ENCODE measurements around the gene ELFN1.

ELFN1 gene

GRCh38 chr7:1690359-1690958 is 20.4 kb downstream of the ELFN1 start:
- DNase-seq = no peak
- peaks cover 31% of the 10 kb centered on the region for H3K36me3 ChIP-seq (ENCODE audit: insufficient read depth, low read length)
- H2AFZ ChIP-seq (ENCODE audit: low read depth, low read length) = no peak overlapping the region
- no peaks in the 10 kb centered on the region for H3K4me1 ChIP-seq (ENCODE audit: insufficient read depth, low read length)
- TF ChIP-seq, protein P1, sequence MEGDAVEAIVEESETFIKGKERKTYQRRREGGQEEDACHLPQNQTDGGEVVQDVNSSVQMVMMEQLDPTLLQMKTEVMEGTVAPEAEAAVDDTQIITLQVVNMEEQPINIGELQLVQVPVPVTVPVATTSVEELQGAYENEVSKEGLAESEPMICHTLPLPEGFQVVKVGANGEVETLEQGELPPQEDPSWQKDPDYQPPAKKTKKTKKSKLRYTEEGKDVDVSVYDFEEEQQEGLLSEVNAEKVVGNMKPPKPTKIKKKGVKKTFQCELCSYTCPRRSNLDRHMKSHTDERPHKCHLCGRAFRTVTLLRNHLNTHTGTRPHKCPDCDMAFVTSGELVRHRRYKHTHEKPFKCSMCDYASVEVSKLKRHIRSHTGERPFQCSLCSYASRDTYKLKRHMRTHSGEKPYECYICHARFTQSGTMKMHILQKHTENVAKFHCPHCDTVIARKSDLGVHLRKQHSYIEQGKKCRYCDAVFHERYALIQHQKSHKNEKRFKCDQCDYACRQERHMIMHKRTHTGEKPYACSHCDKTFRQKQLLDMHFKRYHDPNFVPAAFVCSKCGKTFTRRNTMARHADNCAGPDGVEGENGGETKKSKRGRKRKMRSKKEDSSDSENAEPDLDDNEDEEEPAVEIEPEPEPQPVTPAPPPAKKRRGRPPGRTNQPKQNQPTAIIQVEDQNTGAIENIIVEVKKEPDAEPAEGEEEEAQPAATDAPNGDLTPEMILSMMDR (IDR thresholded peaks at IDR 0.05; ENCODE audit: borderline replicate concordance, extremely low read depth, low read length, poor library complexity, severe bottlenecking) = no peak
- no peak for TF ChIP-seq EZH2 (IDR thresholded peaks at IDR 0.05; ENCODE audit: borderline replicate concordance, low read depth, low read length, severe bottlenecking)
- H3K9me3 ChIP-seq (ENCODE audit: insufficient read depth, low read length, severe bottlenecking) = no peaks in the 10 kb centered on the region
- H3K79me2 ChIP-seq (ENCODE audit: insufficient read depth, low read length) = peaks cover 8% of the 10 kb centered on the region; the same call in 1 of the 2 replicates
- H4K20me1 ChIP-seq (ENCODE audit: insufficient read depth, low read length) = peaks cover 29% of the 10 kb centered on the region
- no peak for ATAC-seq (ENCODE audit: insufficient read depth, low read depth)
- no peak overlapping the region for H3K4me3 ChIP-seq (ENCODE audit: low read depth in 1 of 2, low read length in 2 of 2)
- H3K4me2 ChIP-seq (ENCODE audit: insufficient read depth, low read length) = no peak overlapping the region
- H3K9ac ChIP-seq (ENCODE audit: low read depth, low read length) = no peak overlapping the region
- H3K27me3 ChIP-seq (ENCODE audit: insufficient read depth, low read length, poor library complexity) = no peaks in the 10 kb centered on the region
- no peak overlapping the region for H3K27ac ChIP-seq (ENCODE audit: low read length)

DNA sequence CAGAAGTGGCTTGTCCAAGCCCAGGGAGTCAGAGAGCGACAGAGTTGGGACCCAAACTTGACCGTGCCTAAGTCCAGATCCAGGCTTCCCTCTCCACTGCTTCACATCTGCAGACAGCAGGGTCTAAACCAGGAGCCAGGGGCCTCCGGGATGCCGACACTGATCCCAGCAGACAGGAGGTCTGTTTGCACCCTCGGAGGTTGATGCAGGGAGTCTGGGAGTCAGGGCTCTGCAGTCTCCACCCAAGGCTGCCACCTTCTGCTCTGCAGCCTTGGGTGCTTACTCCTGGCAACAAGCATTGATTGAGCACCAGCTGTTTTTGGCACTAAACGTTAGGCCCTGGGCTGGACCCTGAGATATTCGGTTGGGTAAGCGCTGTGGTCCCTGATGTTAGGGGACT is 21.0 kb downstream of the ELFN1 start:
- TF ChIP-seq, protein P1 (IDR thresholded peaks at IDR 0.05; ENCODE audit: borderline replicate concordance, extremely low read depth, low read length, poor library complexity, severe bottlenecking) = no peak
- TF ChIP-seq EZH2 (IDR thresholded peaks at IDR 0.05; ENCODE audit: borderline replicate concordance, low read depth, low read length, severe bottlenecking) = no peak
- no peaks in the 10 kb centered on the region for H3K4me1 ChIP-seq (ENCODE audit: insufficient read depth, low read length)
- no peak overlapping the region for H3K27ac ChIP-seq (ENCODE audit: low read length)
- no peak overlapping the region for H3K9ac ChIP-seq (ENCODE audit: low read depth, low read length)
- DNase-seq = no peak
- no peak overlapping the region for H3K4me3 ChIP-seq (ENCODE audit: low read depth in 1 of 2, low read length in 2 of 2)
- ATAC-seq (ENCODE audit: insufficient read depth, low read depth) = no peak
- H3K4me2 ChIP-seq (ENCODE audit: insufficient read depth, low read length) = no peak overlapping the region
- peaks cover 8% of the 10 kb centered on the region; the same call in 1 of the 2 replicates for H3K79me2 ChIP-seq (ENCODE audit: insufficient read depth, low read length)
- no peaks in the 10 kb centered on the region for H3K9me3 ChIP-seq (ENCODE audit: insufficient read depth, low read length, severe bottlenecking)
- H3K36me3 ChIP-seq (ENCODE audit: insufficient read depth, low read length) = peaks cover 31% of the 10 kb centered on the region
- H4K20me1 ChIP-seq (ENCODE audit: insufficient read depth, low read length) = peaks cover 29% of the 10 kb centered on the region
- no peaks in the 10 kb centered on the region for H3K27me3 ChIP-seq (ENCODE audit: insufficient read depth, low read length, poor library complexity)
- no peak overlapping the region for H2AFZ ChIP-seq (ENCODE audit: low read depth, low read length)

- no peaks in the 10 kb centered on the region for H3K9me3 ChIP-seq (ENCODE audit: insufficient read depth, low read length, severe bottlenecking)
- no peaks in the 10 kb centered on the region for H3K27me3 ChIP-seq (ENCODE audit: insufficient read depth, low read length, poor library complexity)
- no peak overlapping the region for H3K4me3 ChIP-seq (ENCODE audit: low read depth in 1 of 2, low read length in 2 of 2)
- H2AFZ ChIP-seq (ENCODE audit: low read depth, low read length) = no peak overlapping the region
- H3K27ac ChIP-seq (ENCODE audit: low read length) = no peak overlapping the region
- DNase-seq (no peak), ATAC-seq (ENCODE audit: insufficient read depth, low read depth) (no peak)
- H3K9ac ChIP-seq (ENCODE audit: low read depth, low read length) = no peak overlapping the region
- peaks cover 31% of the 10 kb centered on the region for H3K36me3 ChIP-seq (ENCODE audit: insufficient read depth, low read length)
- peaks cover 8% of the 10 kb centered on the region; the same call in 1 of the 2 replicates for H3K79me2 ChIP-seq (ENCODE audit: insufficient read depth, low read length)
- peaks cover 33% of the 10 kb centered on the region; the same call in 1 of the 2 replicates for H4K20me1 ChIP-seq (ENCODE audit: insufficient read depth, low read length)
- no peak for TF ChIP-seq EZH2 (IDR thresholded peaks at IDR 0.05; ENCODE audit: borderline replicate concordance, low read depth, low read length, severe bottlenecking)
- TF ChIP-seq, protein P1 (IDR thresholded peaks at IDR 0.05; ENCODE audit: borderline replicate concordance, extremely low read depth, low read length, poor library complexity, severe bottlenecking) = no peak
- no peaks in the 10 kb centered on the region for H3K4me1 ChIP-seq (ENCODE audit: insufficient read depth, low read length)
- no peak overlapping the region for H3K4me2 ChIP-seq (ENCODE audit: insufficient read depth, low read length)
Measured at GRCh38 chr7:1691601-1692514, 21.8 kb downstream of the ELFN1 start.

Data from DND-41 (cell line).